OCI-LY1 (cell line): ENCODE measurements around the gene ANO4.

Experiments
- CTCF ChIP-seq: fragments of 200-600 bp; sonication (generic), shearing (Covaris generic); IDR thresholded peaks from 2 replicates; pipeline ENCODE4 v1.5.1; 2017; ENCODE audit warnings: mild to moderate bottlenecking, antibody characterized with exemption, low read length, moderate library complexity, mixed read lengths
- EZH2 ChIP-seq: fragments of 200-600 bp; sonication (generic), shearing (Covaris generic); IDR thresholded peaks from 2 replicates; pipeline ENCODE4 v1.8.0; 2017; ENCODE audit warnings: borderline replicate concordance, mixed run types, mild to moderate bottlenecking, antibody characterized with exemption, low read length, moderate library complexity, mixed read lengths

DNA sequence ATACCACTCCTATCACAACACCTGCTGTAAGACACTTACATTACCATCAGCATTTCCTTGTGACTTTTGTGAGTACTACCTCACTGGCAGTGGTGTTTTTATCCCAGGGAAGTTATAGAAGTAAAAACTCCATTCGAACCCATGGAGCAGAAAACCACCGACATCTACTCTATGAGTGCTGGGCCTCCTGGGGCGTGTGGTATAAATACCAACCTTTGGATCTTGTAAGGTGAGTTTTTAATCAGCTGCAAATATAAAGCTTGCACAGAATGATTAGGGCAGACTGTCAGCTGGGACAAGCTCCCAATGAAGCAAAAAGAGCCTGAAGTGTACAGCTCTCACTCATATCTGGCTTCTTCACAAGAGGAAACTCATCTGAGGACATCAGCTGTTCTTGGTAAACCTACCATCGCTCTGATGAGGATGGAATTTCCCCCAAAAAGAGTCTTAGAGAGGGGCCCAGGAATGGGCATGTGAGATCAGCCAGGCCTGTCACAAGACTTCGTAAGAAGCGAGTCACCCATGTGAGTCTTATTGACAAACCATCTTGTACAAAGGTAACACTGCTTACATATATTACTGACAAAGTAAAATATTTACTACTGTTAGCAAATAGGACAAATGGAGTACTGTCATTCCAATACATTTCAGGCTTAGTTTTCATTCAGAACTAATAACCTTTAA, 245.4 kb downstream of the ANO4 start:
- TF ChIP-seq CTCF (no peak), EZH2 (no peak)
